ENCODE data around the gene KRT26.
"Not testable (repeated sequence)": the region's sequence is repeated elsewhere in the genome, so short reads cannot be mapped to it uniquely, and the experiment has no call there.

Gene KRT26

DNA sequence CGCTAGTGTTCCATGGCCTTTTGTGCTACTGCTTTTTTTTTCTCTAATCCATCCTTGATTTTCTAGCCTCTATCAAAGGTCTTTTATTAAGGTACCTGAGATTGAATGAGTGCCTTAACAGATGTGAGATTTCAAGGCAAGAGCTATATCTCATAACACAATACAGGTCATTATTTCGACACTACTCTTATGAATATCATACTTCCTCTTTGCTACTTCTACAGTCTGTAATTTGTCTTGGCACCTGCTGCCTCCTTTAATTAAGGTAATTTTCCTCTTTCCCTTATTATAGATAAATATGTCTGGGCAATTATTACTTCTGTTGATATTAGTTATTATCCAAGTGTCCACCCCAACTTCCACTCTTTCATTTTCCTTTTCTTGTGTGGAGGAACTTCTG is 22.5 kb upstream of the KRT26 start:
- DNase-seq = no peak

DNA sequence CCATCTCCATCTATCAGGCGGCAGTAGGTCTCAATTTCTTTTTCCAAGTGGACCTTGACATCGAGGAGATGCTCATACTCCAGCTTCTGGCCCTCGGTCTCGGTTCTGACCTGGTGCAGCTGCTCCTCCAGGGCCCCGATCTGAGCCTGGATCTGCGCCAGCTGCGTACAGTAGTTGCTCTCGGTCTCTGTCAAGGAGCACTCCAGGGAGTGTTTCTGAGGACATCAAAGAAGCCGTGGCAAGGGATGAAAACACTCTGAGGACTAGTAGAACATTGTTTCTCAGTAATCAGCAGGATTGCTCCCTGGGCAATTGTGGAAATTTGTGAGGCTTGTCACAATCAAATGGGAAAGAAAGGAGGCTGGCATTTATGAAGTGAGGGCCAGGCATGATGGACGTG is 21.8 kb upstream of the KRT26 start:
- no peak for DNase-seq

DNA sequence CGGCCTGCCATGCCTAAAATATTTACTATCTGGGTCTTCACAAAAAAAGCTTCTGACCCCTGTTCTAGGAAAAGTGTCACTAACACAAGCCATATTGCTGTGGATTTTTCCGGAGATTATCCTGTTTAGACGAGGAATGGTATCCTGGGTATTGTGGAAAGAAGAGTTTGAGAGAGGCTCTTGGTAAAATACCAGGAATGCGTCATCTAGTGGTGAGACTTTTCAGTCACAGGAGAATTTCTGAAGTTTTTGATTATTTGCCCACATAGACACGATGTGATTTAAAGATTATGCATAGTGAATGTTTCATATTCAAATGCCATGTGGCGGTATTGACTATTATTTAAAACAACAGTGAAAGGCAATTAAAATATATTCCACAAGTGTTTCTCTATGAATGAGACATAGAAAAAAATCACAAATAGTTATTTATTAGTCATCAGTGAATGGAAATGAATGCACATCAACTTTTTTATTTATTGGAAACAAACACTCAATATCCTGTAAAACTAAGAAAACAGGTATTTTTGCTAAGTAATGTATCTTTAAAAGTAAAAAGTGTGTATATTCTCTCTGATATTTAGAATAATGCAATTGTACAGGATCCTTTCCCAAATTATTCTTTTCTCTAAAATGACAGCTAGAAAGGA is 19.9 kb upstream of the KRT26 start:
- no peak for DNase-seq

- no peak for DNase-seq
These were observed 19.1 kb upstream of the KRT26 start for GRCh38 chr17:40791111-40791510.

- DNase-seq = no peak
These were observed 10.4 kb upstream of the KRT26 start, which contains the start of gene KRT27 for GRCh38 chr17:40782450-40782849. KRT27 (minus strand) TSS chr17:40782550; CDS start chr17:40782493, 57 bp downstream.

- DNase-seq = no peak
These were observed 7.3 kb upstream of the KRT26 start for GRCh38 chr17:40779181-40779909.

DNA sequence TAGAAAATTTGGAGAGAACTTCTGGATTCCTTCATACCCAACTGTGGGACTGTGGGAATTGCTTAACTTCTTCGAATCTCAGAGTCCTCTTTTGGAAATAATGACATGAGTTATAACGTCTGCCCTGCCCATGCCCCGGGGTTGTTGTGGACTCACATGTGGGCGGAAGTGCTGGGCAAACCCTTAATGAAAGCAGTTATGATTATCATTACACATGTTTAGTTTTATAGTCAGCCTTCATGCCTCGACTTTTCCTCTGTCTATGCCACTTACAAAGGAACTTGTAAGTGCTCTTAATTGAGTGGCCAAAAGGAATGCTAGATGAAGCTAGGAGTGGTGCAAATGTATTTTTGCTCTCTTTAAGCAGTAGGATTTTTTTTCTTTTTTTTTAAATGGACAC is 6.5 kb upstream of the KRT26 start:
- DNase-seq = no peak

DNA sequence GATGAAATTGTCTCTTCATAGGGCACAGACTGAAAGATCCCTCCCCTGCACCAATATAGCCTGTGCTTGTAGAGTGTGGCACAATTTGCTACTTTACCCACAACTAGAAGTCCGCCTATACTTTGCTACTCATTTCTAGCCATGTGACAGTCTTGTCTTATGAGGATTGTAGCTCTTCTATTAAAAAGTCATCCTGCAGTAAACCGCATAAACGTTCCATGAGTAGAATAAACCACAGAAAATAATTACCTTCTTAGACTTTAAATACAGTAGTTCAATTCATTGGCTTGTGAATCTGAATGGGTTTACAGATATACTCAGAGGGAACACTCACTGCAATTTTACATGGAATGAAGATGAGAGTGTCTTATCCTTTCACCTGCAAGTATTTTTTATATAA is 6.0 kb upstream of the KRT26 start:
- no peak for DNase-seq

GRCh38 chr17:40777459-40777858 is 5.5 kb upstream of the KRT26 start:
- DNase-seq = no peak

- DNase-seq = no peak
These were observed 3.9 kb upstream of the KRT26 start for GRCh38 chr17:40775945-40776344.

DNA sequence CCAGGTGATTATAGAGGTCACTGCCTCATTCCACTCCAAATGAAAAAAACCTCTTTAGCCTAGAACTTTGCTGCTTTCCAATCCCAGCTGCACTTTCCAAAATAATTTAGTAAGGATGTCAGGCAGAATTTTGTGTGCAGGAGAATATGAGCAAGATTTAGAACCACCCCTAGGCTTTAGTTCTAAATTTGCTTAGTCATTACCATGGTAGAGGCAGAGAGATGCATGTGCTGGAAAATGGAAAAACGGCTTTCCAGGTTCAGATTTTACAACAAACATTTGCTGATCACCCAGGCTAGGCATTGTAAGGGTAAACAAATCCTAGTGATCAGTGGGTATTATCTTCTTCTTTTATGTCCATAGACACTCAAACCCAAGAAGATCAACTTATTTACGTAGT is 6.3 kb downstream of the KRT26 start:
- no peak for DNase-seq

GRCh38 chr17:40763752-40764151 is 8.2 kb downstream of the KRT26 start:
- DNase-seq = no peak

DNA sequence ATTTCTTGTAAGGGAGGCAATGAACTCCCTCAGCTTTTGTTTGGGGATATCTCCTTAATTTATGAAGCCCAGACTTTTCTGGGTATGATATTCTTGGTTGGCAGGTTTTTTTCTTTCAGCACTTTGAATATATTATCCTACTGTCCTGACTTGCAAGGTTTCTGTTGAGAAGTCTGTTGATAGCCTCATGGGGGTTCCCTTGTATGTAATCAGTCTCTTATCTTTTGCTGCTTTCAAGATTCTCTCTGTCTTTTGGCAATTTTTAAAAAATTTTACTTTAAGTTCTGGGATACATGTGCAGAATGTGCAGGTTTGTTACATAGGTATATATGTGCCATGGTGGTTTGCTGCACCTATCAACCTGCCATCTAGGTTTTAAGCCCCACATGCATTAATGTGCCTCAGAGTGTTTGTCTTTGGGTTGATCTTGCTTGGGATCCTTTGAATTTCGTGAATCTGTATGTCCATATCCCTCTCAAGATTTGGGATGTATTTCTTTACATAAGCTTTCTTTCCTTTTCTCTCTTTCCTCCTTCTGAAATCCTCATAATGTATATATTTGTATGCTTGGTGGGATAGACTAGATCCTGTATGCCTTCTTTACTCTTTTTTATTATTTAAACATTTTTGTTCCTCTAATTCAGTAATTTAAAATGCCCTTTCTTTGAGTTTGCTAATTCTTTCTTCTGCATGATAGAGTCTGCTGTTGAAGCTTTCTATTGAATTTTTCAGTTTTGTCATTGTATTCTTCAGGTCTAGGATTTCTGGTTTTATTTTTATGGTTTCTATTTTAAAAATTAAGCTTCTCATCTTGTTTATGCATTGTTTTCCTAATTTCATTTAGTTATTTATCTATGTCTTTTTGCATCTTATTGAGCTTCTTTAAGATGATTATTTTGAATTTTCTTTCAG is 11.6 kb downstream of the KRT26 start:
- no peak for DNase-seq

DNA sequence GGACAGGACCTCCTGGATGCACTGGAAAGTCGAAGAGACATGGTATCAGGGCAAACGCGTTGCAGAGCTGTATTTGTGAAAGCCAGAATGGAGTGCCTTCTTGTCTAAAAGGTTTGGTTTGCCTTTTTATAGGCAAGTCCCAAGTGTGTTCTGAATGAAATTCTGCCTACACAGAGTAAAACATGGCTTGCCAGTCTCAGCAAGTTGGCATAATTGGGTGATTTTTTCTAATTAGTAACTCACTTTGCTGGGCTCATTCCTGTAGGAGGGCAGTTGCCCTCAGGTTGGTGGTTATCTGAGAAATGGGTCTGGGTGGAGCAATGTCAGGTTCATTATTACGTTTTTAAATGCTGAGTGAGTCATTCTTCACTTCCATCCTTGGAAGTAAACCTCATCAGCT is 16.8 kb downstream of the KRT26 start, which contains the start of gene KRT25:
TSS of gene KRT25 (minus strand) at position 101 of the 400 bp plus-strand sequence. CDS start at position 41, 60 bp downstream.
- no peak for DNase-seq

DNA sequence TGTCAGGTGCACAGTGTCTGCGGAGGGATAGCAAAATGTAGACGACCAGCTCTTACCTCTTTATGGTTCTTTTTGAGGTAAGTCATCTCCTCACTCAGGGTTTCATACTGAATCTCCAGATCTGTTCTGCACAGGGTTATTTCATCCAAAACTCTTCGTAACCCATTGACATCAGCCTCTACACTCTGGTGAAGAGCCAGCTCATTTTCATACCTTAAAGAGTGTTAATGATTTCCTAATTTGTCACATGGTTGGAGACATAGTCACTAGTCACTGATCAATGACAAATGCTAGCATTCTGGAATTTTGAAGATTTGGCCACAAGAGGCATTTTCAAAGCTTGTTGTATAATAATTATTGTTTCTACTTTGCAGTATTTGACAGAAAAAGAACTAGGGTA is 18.2 kb downstream of the KRT26 start:
- no peak for DNase-seq

DNA sequence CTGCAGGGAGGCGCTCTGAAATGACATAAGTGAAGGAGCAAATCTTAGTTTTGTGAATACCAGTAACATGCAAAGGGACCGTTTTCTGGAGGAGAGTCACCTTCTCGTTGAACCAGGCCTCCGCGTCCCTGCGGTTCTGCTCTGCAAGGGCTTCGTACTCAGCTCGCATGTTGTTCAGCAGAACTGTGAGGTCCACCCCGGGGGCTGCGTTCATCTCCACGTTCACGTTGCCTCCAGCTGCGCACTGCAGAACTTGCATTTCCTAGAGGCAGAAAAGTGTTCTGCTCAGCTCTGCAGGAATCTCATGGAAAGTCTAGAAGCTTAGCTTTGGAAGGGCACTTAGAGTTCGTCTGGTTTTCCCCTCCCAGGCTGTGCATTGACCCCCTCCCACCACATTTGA is 20.9 kb downstream of the KRT26 start:
- no peak for DNase-seq

DNA sequence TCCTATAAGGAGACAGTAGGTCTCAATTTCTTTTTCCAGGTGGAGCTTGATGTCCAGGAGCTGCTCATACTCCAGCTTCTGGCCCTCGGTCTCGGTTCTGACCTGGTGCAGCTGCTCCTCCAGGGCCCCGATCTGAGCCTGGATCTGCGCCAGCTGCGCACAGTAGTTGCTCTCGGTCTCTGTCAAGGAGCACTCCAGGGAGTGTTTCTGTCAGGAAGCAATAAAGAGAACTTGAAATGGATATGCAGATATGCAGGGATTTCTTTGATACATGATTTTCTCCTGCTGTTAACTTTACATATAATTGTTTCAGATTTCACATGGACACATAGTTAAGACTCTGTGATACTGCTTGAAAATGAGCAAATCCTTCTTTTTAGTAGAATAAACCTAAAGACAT is 21.6 kb downstream of the KRT26 start:
- DNase-seq = no peak

DNA sequence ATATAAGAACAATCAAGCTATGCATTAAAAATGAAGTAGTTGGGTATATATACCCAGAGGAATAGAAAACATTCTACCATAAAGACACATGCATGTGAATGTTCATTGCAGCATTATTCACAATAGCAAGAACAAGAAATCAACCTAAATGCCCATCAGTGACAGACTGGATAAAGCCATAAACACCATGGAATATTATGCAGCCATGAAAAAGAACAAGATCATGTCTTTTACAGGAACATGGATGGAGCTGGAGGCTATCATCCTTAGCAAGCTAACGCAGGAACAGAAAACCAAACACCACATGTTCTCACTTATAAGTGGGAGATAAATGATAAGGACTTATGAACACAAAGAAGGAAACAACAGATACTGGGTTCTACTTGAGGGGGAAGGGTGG is 23.3 kb downstream of the KRT26 start:
- not testable (repeated sequence) for DNase-seq

- DNase-seq = no peak
These were observed 33.4 kb downstream of the KRT26 start for GRCh38 chr17:40738553-40738952.

GRCh38 chr17:40735016-40735415 is 37.0 kb downstream of the KRT26 start:
- no peak for DNase-seq

DNA sequence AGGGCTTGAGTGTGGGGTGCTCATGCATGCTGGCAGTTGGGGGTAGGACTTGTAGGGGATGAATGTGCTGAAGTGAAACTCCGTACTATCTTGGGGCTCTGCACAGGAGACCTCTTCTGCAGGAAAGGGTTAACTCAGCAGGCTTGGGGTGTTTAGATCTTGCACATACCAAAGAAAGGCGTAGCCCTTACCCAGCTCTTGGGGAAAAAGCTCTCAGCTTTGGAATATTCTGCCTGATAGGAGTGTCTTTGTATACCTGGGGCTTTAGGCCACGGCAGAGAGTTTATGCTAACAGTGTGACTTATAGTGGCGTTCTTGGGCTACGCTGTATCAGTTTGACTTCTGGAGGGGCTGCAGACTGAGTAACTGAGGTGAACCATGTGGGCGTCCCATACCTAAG is 38.0 kb downstream of the KRT26 start:
- no peak for DNase-seq

DNA sequence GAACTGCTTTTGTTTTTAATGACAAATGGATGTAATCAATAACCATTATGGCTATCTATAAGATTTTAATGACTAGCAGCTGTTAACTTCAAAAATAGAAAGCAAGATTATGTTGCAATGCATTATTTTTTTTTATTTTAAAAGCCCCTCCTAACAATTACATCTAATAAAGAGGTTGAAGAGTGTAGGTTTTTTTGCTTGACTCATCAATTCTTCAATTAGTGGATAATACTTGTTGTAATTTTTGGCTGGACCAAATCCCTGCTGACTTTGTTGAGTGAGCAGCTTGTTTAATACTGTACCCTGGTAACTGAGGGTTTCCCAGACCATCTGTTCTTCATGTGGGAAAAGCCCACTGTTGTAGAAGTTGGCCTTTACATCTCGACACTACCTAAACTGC is 41.0 kb downstream of the KRT26 start:
- no peak for DNase-seq

All from inflammatory macrophage (primary cell).